Naive B cell (primary cell): ENCODE measurements around the gene FER. TPM values are rescaled to one million over a fixed set of nuclear protein-coding genes. Genes with fewer than 3 reads are reported as not detected.

ENCODE experiments used
- ATAC-seq, 2 donors: fragments of 150-1000 bp; cut with Tn5 transposase; 2 replicates each; pipeline ENCODE4 v1.10.0; 2021; ENCODE audit warnings: low read depth in 2 of 2, mild to moderate bottlenecking in 2 of 2, moderate library complexity in 2 of 2
- DNase-seq: peaks from one replicate; pipeline ENCODE4 v3.0.0; 2022
- H3K27ac Mint-ChIP-seq, 6 donors: one replicate each; pipeline ENCODE4 v1.8.0; 2020 to 2022; ENCODE audit warnings: mild to moderate bottlenecking in 6 of 6, mixed read lengths in 6 of 6, moderate library complexity in 5 of 6, inconsistent platforms in 2 of 6
- H3K27me3 Mint-ChIP-seq, 3 donors: one replicate each; pipeline ENCODE4 v1.8.0; 2021 to 2022; ENCODE audit warnings: mixed read lengths in 3 of 3, mild to moderate bottlenecking in 1 of 3
- H3K36me3 Mint-ChIP-seq, 2 donors: one replicate each; pipeline ENCODE4 v1.8.0; 2020 to 2022; ENCODE audit warnings: mixed read lengths in 2 of 2, inconsistent platforms in 1 of 2, mild to moderate bottlenecking in 1 of 2
- H3K4me1 Mint-ChIP-seq, 3 donors: one replicate each; pipeline ENCODE4 v1.8.0; 2020 to 2022; ENCODE audit warnings: mixed read lengths in 3 of 3, inconsistent platforms in 1 of 3, mild to moderate bottlenecking in 1 of 3, moderate library complexity in 1 of 3
- H3K4me3 Mint-ChIP-seq, 8 donors: one replicate each; pipeline ENCODE4 v1.8.0; 2020 to 2022; ENCODE audit warnings: mild to moderate bottlenecking in 8 of 8, mixed read lengths in 8 of 8, moderate library complexity in 8 of 8, inconsistent platforms in 2 of 8
- H3K9me3 Mint-ChIP-seq, 7 donors: one replicate each; pipeline ENCODE4 v1.8.0; 2020 to 2022; ENCODE audit warnings: mixed read lengths in 7 of 7, mild to moderate bottlenecking in 5 of 7, inconsistent platforms in 2 of 7, moderate library complexity in 1 of 7
- polyA plus RNA-seq, 6 donors: library from polyadenylated mRNA; unstranded; fragments of 300-500 nt; fragmentation: Illumina TruSeq; gene quantifications; one replicate each; pipeline ENCODE4 v1.2.3, GENCODE V29; 2021; ENCODE audit warnings: low read depth in 6 of 6

Gene FER
- polyA plus RNA-seq, 6 donors from 2014 or later = 9.6 to 21.0 (median 17.2) TPM

DNA sequence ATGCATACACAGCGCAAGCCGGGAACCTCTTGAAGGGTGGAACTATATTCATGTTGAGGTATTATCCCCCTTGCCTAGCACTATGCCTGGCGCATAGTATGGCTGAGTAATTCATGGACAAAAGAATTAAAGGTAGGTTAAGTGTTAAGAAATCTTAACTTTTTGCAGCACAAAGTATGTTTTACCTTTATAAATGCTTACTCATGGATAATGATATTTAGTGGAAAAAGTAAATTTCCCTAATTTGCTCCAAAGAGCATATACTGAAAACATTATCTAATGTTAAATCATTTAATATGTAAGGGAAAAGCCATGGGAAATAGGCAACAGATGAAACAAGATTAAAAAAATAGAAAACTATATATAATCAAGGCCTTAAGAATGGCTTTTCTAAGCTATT is 365.9 kb downstream of the FER start:
- ATAC-seq = no peak
- H3K4me3 Mint-ChIP-seq = no peak overlapping the region
- no peak overlapping the region for H3K27ac Mint-ChIP-seq
- no peaks in the 10 kb centered on the region for H3K4me1 Mint-ChIP-seq
- no peak for DNase-seq
- H3K36me3 Mint-ChIP-seq = peaks cover 0 to 14% of the 10 kb centered on the region in 2 donors
- H3K9me3 Mint-ChIP-seq = peaks cover 0 to 5% (median 0%) of the 10 kb centered on the region in 7 donors
- no peaks in the 10 kb centered on the region for H3K27me3 Mint-ChIP-seq

- Mint-ChIP-seq H3K9me3 (peaks cover 6 to 25% (median 9%) of the 10 kb centered on the region in 7 donors), H3K27ac (no peak overlapping the region), H3K36me3 (peaks cover 7 to 24% of the 10 kb centered on the region in 2 donors), H3K27me3 (no peaks in the 10 kb centered on the region), H3K4me1 (no peaks in the 10 kb centered on the region), H3K4me3 (no peak overlapping the region)
- DNase-seq (no peak), ATAC-seq (no peak)
Measured at GRCh38 chr5:109121225-109121624, 373.5 kb downstream of the FER start.

DNA sequence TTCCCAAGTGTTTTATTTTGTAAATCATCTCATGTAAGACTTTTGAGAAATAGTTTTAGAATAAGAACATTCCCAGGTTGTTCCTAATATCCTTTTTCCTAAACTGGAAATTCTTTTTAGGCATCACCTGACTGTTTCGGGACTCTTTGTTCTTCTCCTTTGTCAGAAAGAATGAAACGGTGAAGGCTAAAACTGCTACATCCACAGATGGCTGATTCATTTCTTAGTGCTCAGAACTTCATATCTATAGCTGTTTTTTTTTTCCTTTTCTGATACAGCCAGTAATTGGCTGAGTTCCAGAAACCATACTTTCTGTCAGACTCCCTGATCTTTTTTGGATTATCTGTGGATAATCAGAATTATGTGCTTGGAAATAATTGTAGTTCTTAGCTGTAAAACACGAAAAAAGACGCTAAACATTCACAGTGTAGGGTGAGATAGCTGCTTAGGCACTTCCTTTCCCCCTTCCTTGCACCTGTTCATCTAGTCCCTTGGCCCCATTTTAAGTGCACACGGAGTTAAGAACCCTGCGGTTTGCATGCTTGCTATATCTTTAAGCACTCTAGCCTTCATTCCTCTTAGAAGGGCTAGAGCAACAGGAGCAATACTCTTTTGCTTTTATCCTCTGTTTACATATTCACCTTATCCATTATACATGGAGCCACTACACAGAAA is 378.2 kb downstream of the FER start:
- H3K4me3 Mint-ChIP-seq = no peak overlapping the region
- peaks cover 0 to 15% of the 10 kb centered on the region in 2 donors for H3K36me3 Mint-ChIP-seq
- H3K27me3 Mint-ChIP-seq = no peaks in the 10 kb centered on the region
- no peak for ATAC-seq
- H3K4me1 Mint-ChIP-seq = no peaks in the 10 kb centered on the region
- DNase-seq = no peak
- H3K9me3 Mint-ChIP-seq = peaks cover 0 to 13% (median 5%) of the 10 kb centered on the region in 7 donors
- H3K27ac Mint-ChIP-seq = no peak overlapping the region

DNA sequence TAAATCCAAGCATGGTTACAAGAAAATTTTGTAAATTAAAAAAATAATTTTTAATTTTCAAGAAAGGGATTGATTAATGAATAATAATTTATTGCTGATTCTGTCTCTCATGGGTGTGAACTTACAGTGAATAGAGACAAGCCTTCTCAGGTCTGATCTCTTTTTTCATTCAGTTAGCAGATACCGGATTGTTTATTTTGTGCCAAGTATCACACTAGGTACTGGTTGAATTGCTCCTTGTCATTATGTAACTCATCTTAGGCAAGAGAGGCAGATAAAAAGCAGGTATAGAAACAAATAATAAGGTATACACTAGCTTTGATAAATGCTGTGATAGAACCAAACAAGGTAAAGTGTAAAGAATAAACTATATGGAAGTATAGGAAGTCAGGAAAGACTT is 378.8 kb downstream of the FER start:
- H3K36me3 Mint-ChIP-seq = peaks cover 0 to 13% of the 10 kb centered on the region in 2 donors
- DNase-seq (no peak), ATAC-seq (no peak)
- H3K27ac Mint-ChIP-seq = no peak overlapping the region
- no peaks in the 10 kb centered on the region for H3K4me1 Mint-ChIP-seq
- no peaks in the 10 kb centered on the region for H3K27me3 Mint-ChIP-seq
- peaks cover 0 to 7% (median 2%) of the 10 kb centered on the region in 7 donors for H3K9me3 Mint-ChIP-seq
- no peak overlapping the region for H3K4me3 Mint-ChIP-seq

DNA sequence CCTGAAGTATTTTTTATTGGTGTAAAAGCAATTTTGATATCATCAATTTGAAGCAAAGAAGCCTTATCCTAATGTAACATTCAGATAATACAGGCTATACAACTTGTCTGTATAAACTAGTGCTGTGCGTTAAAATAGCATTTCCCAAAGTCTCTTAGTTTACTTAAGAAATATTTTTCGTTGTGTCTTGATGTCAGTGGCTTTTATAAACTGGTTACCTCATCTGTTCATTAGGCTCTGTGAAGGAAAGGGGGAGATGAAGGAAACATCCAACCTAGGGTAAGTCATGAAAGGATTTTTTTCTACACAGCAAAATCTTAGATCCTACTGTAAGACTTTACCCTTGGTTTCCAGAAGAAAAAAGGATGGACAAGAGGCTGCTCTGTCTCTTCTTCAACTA is 389.2 kb downstream of the FER start:
- ATAC-seq = no peak
- no peak overlapping the region for H3K4me3 Mint-ChIP-seq
- no peak overlapping the region for H3K27ac Mint-ChIP-seq
- DNase-seq = no peak
- H3K9me3 Mint-ChIP-seq = no peaks in the 10 kb centered on the region
- H3K4me1 Mint-ChIP-seq = peaks cover 11 to 18% (median 15%) of the 10 kb centered on the region in 3 donors
- H3K36me3 Mint-ChIP-seq = no peaks in the 10 kb centered on the region
- no peaks in the 10 kb centered on the region for H3K27me3 Mint-ChIP-seq

DNA sequence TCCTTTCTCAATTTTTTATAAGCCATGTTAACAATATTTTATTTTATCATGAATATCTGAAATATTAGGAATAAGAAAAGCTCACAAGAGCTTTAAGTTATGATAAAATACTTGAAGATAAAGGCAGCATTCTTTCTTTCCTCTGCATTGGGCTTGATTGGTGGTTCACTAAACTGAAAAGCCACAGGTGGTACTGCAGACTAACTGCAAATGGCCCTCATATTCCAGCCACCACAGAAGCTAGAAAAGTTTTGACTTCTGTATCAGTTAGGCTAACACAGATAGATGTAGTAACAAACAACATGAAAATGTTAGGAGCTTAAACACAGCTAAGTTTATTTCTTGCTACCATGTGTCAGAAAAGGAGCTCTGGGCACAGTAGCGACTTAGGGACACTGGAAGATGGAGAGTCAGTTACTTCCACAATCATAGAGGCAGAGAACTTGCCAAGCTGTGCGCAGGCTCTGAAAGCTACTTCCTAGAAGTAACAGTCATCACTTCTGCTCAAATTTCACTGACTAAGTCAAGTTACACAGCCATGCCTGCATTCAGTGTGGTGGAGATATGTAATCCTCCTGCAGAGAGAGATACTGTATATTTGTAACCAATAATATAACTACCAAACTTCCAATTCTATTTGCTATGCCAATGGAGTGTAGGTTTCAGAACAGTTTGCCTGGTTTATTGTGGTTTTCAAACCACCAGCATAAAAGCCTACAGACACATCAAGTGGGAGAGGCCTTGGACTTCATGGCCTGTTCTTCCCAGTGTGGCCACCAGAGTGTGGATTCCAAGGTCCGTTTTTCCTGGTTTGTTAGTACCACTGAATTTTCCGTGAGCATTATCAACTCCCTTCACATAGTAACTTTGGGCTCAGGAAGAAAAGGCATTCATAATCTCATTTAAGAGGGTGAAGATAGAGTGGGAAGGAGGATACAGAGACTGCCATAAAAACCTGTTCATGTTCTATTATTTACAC is 393.8 kb downstream of the FER start:
- no peaks in the 10 kb centered on the region for H3K36me3 Mint-ChIP-seq
- no peaks in the 10 kb centered on the region for H3K27me3 Mint-ChIP-seq

GRCh38 chr5:109143031-109143430 is 395.3 kb downstream of the FER start:
- Mint-ChIP-seq H3K4me1 (peaks cover 8 to 13% (median 12%) of the 10 kb centered on the region in 3 donors), H3K27me3 (no peaks in the 10 kb centered on the region), H3K9me3 (no peaks in the 10 kb centered on the region), H3K36me3 (no peaks in the 10 kb centered on the region), H3K27ac (no peak overlapping the region), H3K4me3 (no peak overlapping the region)
- DNase-seq (no peak), ATAC-seq (no peak)

More for the DNA sequence above, 393.8 kb downstream of the FER start:
- ATAC-seq (no peak), DNase-seq (no peak)
- Mint-ChIP-seq H3K9me3 (no peaks in the 10 kb centered on the region), H3K4me3 (no peak overlapping the region), H3K27ac (no peak overlapping the region), H3K4me1 (peaks cover 11 to 15% (median 13%) of the 10 kb centered on the region in 3 donors)

DNA sequence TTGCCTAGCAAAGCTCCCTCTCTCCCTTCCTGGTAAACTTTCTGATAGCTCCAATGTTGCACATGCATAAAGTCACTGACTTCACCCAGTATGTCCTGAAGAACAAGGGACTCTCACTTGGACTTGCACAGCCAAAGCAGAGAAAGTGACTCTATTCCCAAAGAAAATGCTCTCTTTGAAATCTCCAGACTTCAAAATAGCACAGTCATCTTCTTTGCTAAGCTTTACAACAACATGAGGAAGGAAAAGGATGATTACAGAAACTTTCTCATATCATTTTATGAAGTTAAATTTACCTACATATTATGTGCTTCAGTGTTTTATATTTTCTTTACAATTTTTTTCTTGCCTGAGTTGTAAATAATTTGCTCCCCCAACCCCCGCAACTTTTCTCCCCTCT is 397.4 kb downstream of the FER start:
- Mint-ChIP-seq H3K27me3 (no peaks in the 10 kb centered on the region), H3K27ac (no peak overlapping the region), H3K36me3 (no peaks in the 10 kb centered on the region), H3K9me3 (no peaks in the 10 kb centered on the region), H3K4me3 (no peak overlapping the region), H3K4me1 (peaks cover 0 to 3% (median 1%) of the 10 kb centered on the region in 3 donors)
- DNase-seq = no peak
- ATAC-seq = no peak

- H3K27ac Mint-ChIP-seq = no peak overlapping the region
- H3K4me1 Mint-ChIP-seq = peaks cover 0 to 6% (median 4%) of the 10 kb centered on the region in 3 donors
- H3K36me3 Mint-ChIP-seq = no peaks in the 10 kb centered on the region
- DNase-seq = no peak
- H3K9me3 Mint-ChIP-seq = no peaks in the 10 kb centered on the region
- no peak for ATAC-seq
- no peaks in the 10 kb centered on the region for H3K27me3 Mint-ChIP-seq
- H3K4me3 Mint-ChIP-seq = no peak overlapping the region
Measured at GRCh38 chr5:109146591-109146990, 398.9 kb downstream of the FER start.

GRCh38 chr5:109152565-109152964 is 404.9 kb downstream of the FER start:
- Mint-ChIP-seq H3K27me3 (no peaks in the 10 kb centered on the region), H3K4me3 (no peak overlapping the region), H3K9me3 (no peaks in the 10 kb centered on the region), H3K4me1 (peaks cover 0 to 6% (median 4%) of the 10 kb centered on the region in 3 donors), H3K27ac (no peak overlapping the region), H3K36me3 (peaks cover 0 to 9% of the 10 kb centered on the region in 2 donors)
- DNase-seq (no peak), ATAC-seq (no peak)

DNA sequence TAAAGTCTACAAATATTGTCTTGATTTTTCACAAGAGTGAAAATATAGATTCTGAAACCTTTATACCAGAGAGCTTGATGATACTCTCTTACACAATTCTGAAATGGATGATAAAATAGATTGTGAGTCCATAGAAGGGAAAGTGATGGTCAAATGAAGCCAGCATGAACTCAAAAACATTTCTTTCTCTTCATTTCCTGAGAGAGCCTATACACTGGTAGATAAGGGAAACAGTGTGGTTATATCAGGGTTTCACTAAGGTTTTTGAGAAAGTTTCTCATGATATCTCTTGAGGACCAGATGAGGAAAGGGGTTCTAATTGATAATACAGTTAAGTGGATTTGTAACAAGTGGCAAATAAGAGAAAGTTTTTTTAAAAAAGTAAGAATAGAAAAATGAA is 407.9 kb downstream of the FER start:
- DNase-seq (no peak), ATAC-seq (no peak)

DNA sequence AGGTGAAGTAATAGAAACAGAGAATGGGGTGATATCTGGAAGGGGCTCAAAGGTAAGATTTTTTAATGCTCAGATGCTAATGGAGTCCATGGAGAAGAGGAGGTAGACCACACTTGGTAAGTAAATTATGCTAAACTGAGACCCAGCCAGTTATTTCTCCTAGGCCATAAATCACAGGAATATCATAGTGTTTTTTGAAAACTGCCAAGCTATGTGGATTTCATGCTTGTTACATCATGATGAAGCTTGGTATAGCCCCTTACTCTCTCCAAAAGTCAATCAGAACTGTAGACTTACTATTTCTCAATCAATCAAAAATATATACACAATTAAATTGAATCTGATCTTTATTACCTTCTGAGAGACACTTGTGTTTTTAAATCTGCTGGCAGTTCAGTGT is 409.2 kb downstream of the FER start:
- no peaks in the 10 kb centered on the region for H3K4me1 Mint-ChIP-seq
- ATAC-seq (no peak), DNase-seq (no peak)
- H3K36me3 Mint-ChIP-seq = peaks cover 0 to 9% of the 10 kb centered on the region in 2 donors
- H3K4me3 Mint-ChIP-seq = no peak overlapping the region
- H3K9me3 Mint-ChIP-seq = no peaks in the 10 kb centered on the region
- no peaks in the 10 kb centered on the region for H3K27me3 Mint-ChIP-seq
- no peak overlapping the region for H3K27ac Mint-ChIP-seq

More for the DNA sequence above, 407.9 kb downstream of the FER start:
- H3K9me3 Mint-ChIP-seq = no peaks in the 10 kb centered on the region
- no peaks in the 10 kb centered on the region for H3K4me1 Mint-ChIP-seq
- H3K27me3 Mint-ChIP-seq = no peaks in the 10 kb centered on the region
- H3K27ac Mint-ChIP-seq = peak overlapping the region in 1 of 6 donors; percentile 14
- peaks cover 0 to 9% of the 10 kb centered on the region in 2 donors for H3K36me3 Mint-ChIP-seq
- H3K4me3 Mint-ChIP-seq = no peak overlapping the region

- H3K9me3 Mint-ChIP-seq = no peaks in the 10 kb centered on the region
- H3K4me1 Mint-ChIP-seq = peaks cover 9 to 19% (median 15%) of the 10 kb centered on the region in 3 donors
- ATAC-seq = no peak
- H3K4me3 Mint-ChIP-seq = no peak overlapping the region
- no peak for DNase-seq
- no peak overlapping the region for H3K27ac Mint-ChIP-seq
- peaks cover 0 to 9% of the 10 kb centered on the region in 2 donors for H3K36me3 Mint-ChIP-seq
- H3K27me3 Mint-ChIP-seq = no peaks in the 10 kb centered on the region
Measured at GRCh38 chr5:109160468-109160867, 412.8 kb downstream of the FER start.
